SH-SY5Y (cell line): ENCODE data around the gene HPGD.

ENCODE experiments used
- GATA2 ChIP-seq: IDR thresholded peaks from 2 replicates; pipeline ENCODE4 v1.6.1; 2011; ENCODE audit warnings: mild to moderate bottlenecking, low read depth, low read length
- GATA3 ChIP-seq: IDR thresholded peaks from 2 replicates; pipeline ENCODE4 v1.6.1; 2011; ENCODE audit warnings: low read depth, mild to moderate bottlenecking, low read length, moderate library complexity

DNA sequence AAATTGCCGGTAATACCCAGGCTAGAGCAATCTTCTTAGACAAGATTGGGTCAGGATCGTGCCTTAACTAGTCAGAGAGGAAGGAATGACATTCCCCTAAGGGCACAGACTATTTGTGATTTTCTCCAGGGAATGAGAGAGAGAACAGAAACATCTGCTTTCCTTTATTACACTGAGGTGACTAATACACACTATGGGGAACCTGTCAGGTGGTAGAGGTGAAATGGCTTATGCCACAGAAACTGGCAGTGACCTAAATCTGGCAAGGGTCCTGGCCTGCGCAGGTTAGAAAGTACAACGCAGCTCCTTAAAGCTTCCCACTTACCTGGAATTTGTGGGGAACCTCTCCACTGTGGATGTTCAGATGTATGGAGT, 16.6 kb upstream of the HPGD start:
- TF ChIP-seq GATA3 (no peak), GATA2 (no peak)
